Activated CD4-positive, alpha-beta memory T cell treated with anti-CD3 and anti-CD28 coated beads, Interleukin-2, amount 10 ng/mL, durations not matched to agents 7 days and 5 days (primary cell): ENCODE measurements around the gene CASKIN1. TPM values are rescaled to one million over a fixed set of nuclear protein-coding genes. Genes with fewer than 3 reads are reported as not detected.

Source experiments
- CTCF ChIA-PET: fragments of 350-600 bp; sonication (Branson Sonifier 250); formaldehyde crosslinking; loops from one replicate; lab custom pipeline; 2021; ENCODE audit warnings: antibody characterized with exemption, inconsistent platforms; lab: Charles Lee
- POLR2A ChIA-PET: fragments of 350-600 bp; sonication (Branson Sonifier 250); formaldehyde crosslinking; loops from one replicate; lab custom pipeline; 2021; ENCODE audit warnings: antibody characterized with exemption; lab: Charles Lee
- DNase-seq: peaks from one replicate; pipeline ENCODE4 v3.0.0-alpha.2; 2020
- H3K27ac Mint-ChIP-seq: one replicate; pipeline ENCODE4 v1.8.0; 2021; ENCODE audit warnings: mild to moderate bottlenecking, mixed read lengths
- H3K27me3 Mint-ChIP-seq: one replicate; pipeline ENCODE4 v1.8.0; 2021; ENCODE audit warnings: mixed read lengths
- H3K36me3 Mint-ChIP-seq: one replicate; pipeline ENCODE4 v1.8.0; 2021; ENCODE audit warnings: low read depth, mixed read lengths
- H3K4me1 Mint-ChIP-seq: one replicate; pipeline ENCODE4 v1.8.0; 2021; ENCODE audit warnings: mixed read lengths
- H3K4me3 Mint-ChIP-seq: one replicate; pipeline ENCODE4 v1.8.0; 2021; ENCODE audit warnings: mild to moderate bottlenecking, mixed read lengths
- H3K9me3 Mint-ChIP-seq: one replicate; pipeline ENCODE4 v1.8.0; 2021; ENCODE audit warnings: mixed read lengths
- total RNA-seq, 2 experiments: library from RNA; stranded (reverse); gene quantifications; one replicate each; pipeline ENCODE4 v1.2.3, GENCODE V29; 2021

CASKIN1 gene
- total RNA-seq, 2 experiments from 2014 or later, result 0.18 to 1.4 TPM

GRCh38 chr16:2191446-2191706, 5.0 kb downstream of the CASKIN1 start:
- CTCF ChIA-PET, result no interaction called here
- Mint-ChIP-seq H3K36me3 (no peaks in the 10 kb centered on the region), H3K4me1 (peaks cover 3% of the 10 kb centered on the region), H3K27ac (no peak overlapping the region), H3K4me3 (no peak overlapping the region), H3K9me3 (no peaks in the 10 kb centered on the region), H3K27me3 (peaks cover 21% of the 10 kb centered on the region)
- DNase-seq, result no peak
- POLR2A ChIA-PET, result interaction anchor here (0.6 kb wide), 1 partner anchor 338 kb away, joined by 3 read pairs; no protein-coding TSS in a partner anchor

GRCh38 chr16:2190659-2191445, 5.6 kb downstream of the CASKIN1 start:
- POLR2A ChIA-PET, result interaction anchor here (0.6 kb wide), 1 partner anchor 339 kb away, joined by 3 read pairs; no protein-coding TSS in a partner anchor
- Mint-ChIP-seq H3K4me3 (no peak overlapping the region), H3K4me1 (peaks cover 3% of the 10 kb centered on the region), H3K27me3 (peaks cover 21% of the 10 kb centered on the region), H3K9me3 (no peaks in the 10 kb centered on the region), H3K27ac (no peak overlapping the region), H3K36me3 (no peaks in the 10 kb centered on the region)
- CTCF ChIA-PET, result no interaction called here
- no peak for DNase-seq

- POLR2A ChIA-PET, result no interaction called here
- CTCF ChIA-PET, result no interaction called here
- H3K4me3 Mint-ChIP-seq, result no peak overlapping the region
- no peak for DNase-seq
- H3K27ac Mint-ChIP-seq, result no peak overlapping the region
- peaks cover 3% of the 10 kb centered on the region for H3K4me1 Mint-ChIP-seq
- H3K27me3 Mint-ChIP-seq, result peaks cover 15% of the 10 kb centered on the region
- no peaks in the 10 kb centered on the region for H3K36me3 Mint-ChIP-seq
- H3K9me3 Mint-ChIP-seq, result no peaks in the 10 kb centered on the region
Measured at GRCh38 chr16:2190002-2190658, 6.3 kb downstream of the CASKIN1 start.

- no peaks in the 10 kb centered on the region for H3K4me1 Mint-ChIP-seq
Measured at GRCh38 chr16:2189252-2189893, 7.0 kb downstream of the CASKIN1 start.

GRCh38 chr16:2188395-2188794, 8.0 kb downstream of the CASKIN1 start:
- no peak overlapping the region for H3K27ac Mint-ChIP-seq
- POLR2A ChIA-PET, result no interaction called here
- no peak for DNase-seq
- no peaks in the 10 kb centered on the region for H3K4me1 Mint-ChIP-seq
- no peaks in the 10 kb centered on the region for H3K36me3 Mint-ChIP-seq
- CTCF ChIA-PET, result interaction anchor here (0.6 kb wide), 1 partner anchor 365 kb away, joined by 4 read pairs; no protein-coding TSS in a partner anchor
- no peak overlapping the region for H3K4me3 Mint-ChIP-seq
- no peaks in the 10 kb centered on the region for H3K9me3 Mint-ChIP-seq
- H3K27me3 Mint-ChIP-seq, result peaks cover 4% of the 10 kb centered on the region

More at GRCh38 chr16:2189252-2189893, 7.0 kb downstream of the CASKIN1 start:
- peaks cover 8% of the 10 kb centered on the region for H3K27me3 Mint-ChIP-seq
- H3K9me3 Mint-ChIP-seq, result no peaks in the 10 kb centered on the region
- no peak for DNase-seq
- ChIA-PET POLR2A (no interaction called here), CTCF (no interaction called here)
- H3K36me3 Mint-ChIP-seq, result no peaks in the 10 kb centered on the region
- no peak overlapping the region for H3K4me3 Mint-ChIP-seq
- H3K27ac Mint-ChIP-seq, result no peak overlapping the region

- Mint-ChIP-seq H3K27me3 (no peaks in the 10 kb centered on the region), H3K9me3 (no peaks in the 10 kb centered on the region), H3K4me1 (no peaks in the 10 kb centered on the region), H3K27ac (no peak overlapping the region), H3K4me3 (no peak overlapping the region), H3K36me3 (no peaks in the 10 kb centered on the region)
- DNase-seq, result no peak
- POLR2A ChIA-PET, result no interaction called here
- CTCF ChIA-PET, result no interaction called here
Measured at GRCh38 chr16:2187212-2187611, 9.2 kb downstream of the CASKIN1 start.

- Mint-ChIP-seq H3K9me3 (no peaks in the 10 kb centered on the region), H3K4me1 (no peaks in the 10 kb centered on the region), H3K27ac (no peak overlapping the region), H3K36me3 (no peaks in the 10 kb centered on the region), H3K27me3 (no peaks in the 10 kb centered on the region), H3K4me3 (no peak overlapping the region)
- CTCF ChIA-PET, result no interaction called here
- DNase-seq, result no peak
- POLR2A ChIA-PET, result no interaction called here
Measured at GRCh38 chr16:2186505-2186904, 9.9 kb downstream of the CASKIN1 start.

- Mint-ChIP-seq H3K9me3 (no peaks in the 10 kb centered on the region), H3K4me1 (no peaks in the 10 kb centered on the region), H3K27me3 (no peaks in the 10 kb centered on the region), H3K36me3 (no peaks in the 10 kb centered on the region), H3K27ac (no peak overlapping the region), H3K4me3 (no peak overlapping the region)
- POLR2A ChIA-PET, result no interaction called here
- CTCF ChIA-PET, result interaction anchor here (1.0 kb wide), 1 partner anchor 9 kb away, joined by 3 read pairs; no protein-coding TSS in a partner anchor
- no peak for DNase-seq
Measured at GRCh38 chr16:2186064-2186463, 10.3 kb downstream of the CASKIN1 start.

- H3K4me3 Mint-ChIP-seq, result no peak overlapping the region
- no peaks in the 10 kb centered on the region for H3K36me3 Mint-ChIP-seq
- H3K27me3 Mint-ChIP-seq, result no peaks in the 10 kb centered on the region
- ChIA-PET POLR2A (no interaction called here), CTCF (interaction anchor here (1.0 kb wide), 1 partner anchor 10 kb away, joined by 3 read pairs; no protein-coding TSS in a partner anchor)
- no peak overlapping the region for H3K27ac Mint-ChIP-seq
- no peak for DNase-seq
- no peaks in the 10 kb centered on the region for H3K9me3 Mint-ChIP-seq
- no peaks in the 10 kb centered on the region for H3K4me1 Mint-ChIP-seq
Measured at GRCh38 chr16:2184962-2185361, 11.4 kb downstream of the CASKIN1 start.

- H3K4me3 Mint-ChIP-seq, result no peak overlapping the region
- ChIA-PET POLR2A (no interaction called here), CTCF (no interaction called here)
- H3K27ac Mint-ChIP-seq, result no peak overlapping the region
- H3K27me3 Mint-ChIP-seq, result no peaks in the 10 kb centered on the region
- no peaks in the 10 kb centered on the region for H3K9me3 Mint-ChIP-seq
- no peak for DNase-seq
- no peaks in the 10 kb centered on the region for H3K4me1 Mint-ChIP-seq
- H3K36me3 Mint-ChIP-seq, result no peaks in the 10 kb centered on the region
Measured at GRCh38 chr16:2184346-2184745, 12.1 kb downstream of the CASKIN1 start.

GRCh38 chr16:2183671-2184070, 12.7 kb downstream of the CASKIN1 start:
- Mint-ChIP-seq H3K4me3 (no peak overlapping the region), H3K27ac (no peak overlapping the region), H3K9me3 (no peaks in the 10 kb centered on the region), H3K36me3 (no peaks in the 10 kb centered on the region), H3K27me3 (no peaks in the 10 kb centered on the region), H3K4me1 (no peaks in the 10 kb centered on the region)
- no peak for DNase-seq
- ChIA-PET CTCF (no interaction called here), POLR2A (no interaction called here)

GRCh38 chr16:2181952-2182351, 14.5 kb downstream of the CASKIN1 start:
- Mint-ChIP-seq H3K4me3 (no peak overlapping the region), H3K9me3 (no peaks in the 10 kb centered on the region), H3K4me1 (no peaks in the 10 kb centered on the region), H3K27me3 (no peaks in the 10 kb centered on the region), H3K36me3 (peaks cover 4% of the 10 kb centered on the region), H3K27ac (no peak overlapping the region)
- POLR2A ChIA-PET, result interaction anchor here (0.9 kb wide), 1 partner anchor 27 kb away, joined by 4 read pairs; no protein-coding TSS in a partner anchor
- DNase-seq, result no peak
- CTCF ChIA-PET, result no interaction called here
